Stimulated activated CD4-positive, alpha-beta T cell treated with anti-CD3 and anti-CD28 coated beads, Interleukin-2, amount 100 ng/mL, for 4 hours (primary cell): ENCODE data around the gene CHRDL2.
"Not testable (repeated sequence)": the region's sequence is repeated elsewhere in the genome, so short reads cannot be mapped to it uniquely, and the experiment has no call there.

ENCODE experiments used
- DNase-seq: peaks from one replicate; pipeline ENCODE4 v3.0.0-alpha.2; 2020; ENCODE audit warnings: low read depth

Gene CHRDL2

DNA sequence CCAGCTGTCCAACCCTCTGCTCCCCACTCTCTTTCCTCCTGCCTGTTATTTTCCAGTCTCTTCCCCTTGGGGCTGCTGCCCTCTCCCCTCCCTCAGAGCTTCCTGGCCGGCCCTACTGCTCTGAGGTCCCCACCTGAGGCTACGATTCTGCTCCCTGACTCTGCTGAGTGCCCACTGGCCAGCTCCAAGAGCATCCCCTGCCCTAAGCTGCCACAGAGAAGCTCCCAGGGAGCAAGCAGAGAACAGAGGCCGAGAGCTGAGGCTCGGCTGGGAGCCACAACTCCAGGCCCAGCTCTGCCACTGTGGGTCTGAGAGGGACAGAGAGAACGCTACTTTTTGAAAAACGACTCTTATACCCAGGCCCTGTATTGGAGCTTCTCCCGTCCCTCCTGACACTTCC is 61.1 kb downstream of the CHRDL2 start:
- no peak for DNase-seq

DNA sequence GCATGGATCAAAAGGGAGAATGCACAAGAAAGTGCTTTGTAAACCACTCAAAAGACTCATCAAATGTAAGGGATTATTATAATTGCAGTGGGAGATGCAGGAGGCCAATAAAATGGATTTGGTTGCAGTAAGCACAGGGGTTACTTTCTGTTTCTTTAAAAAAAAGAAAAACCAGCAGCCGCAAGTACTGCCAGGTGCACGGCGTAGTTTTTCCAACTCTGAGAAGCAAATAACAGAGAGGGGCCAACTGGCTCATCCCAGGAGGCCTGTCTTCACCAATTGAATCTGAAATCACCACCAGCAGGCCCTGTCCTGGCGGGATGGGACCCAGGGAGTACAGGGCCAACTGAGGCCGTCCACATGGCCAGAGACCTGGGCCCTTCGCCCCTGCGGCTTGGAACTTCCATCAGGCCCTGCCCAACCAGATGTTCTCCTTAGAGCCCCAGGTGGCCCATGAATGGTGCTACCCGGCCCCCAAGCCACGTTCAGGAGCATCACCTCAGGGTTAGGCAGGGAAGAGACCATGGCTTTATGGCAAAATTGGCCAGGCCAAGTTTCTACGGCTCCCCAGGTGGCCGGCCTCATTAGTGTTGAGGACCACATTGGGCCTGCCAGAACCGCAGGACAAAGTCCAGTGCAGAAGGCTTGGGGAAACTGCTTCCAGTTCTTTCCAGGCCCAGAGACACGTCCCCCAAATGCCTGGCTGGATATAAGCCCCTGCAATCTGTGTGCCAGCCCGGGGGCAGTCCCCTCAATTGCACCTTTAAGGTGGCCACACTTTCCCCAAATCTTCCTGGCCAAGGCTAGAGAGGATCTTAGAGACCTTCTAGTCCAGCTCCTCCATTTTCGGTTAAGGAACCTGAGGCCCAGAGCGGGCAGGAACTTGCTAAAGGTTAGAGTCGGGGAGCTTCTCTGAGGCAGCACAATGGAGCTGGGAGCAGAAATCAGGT is 61.7 kb downstream of the CHRDL2 start:
- DNase-seq = no peak

GRCh38 chr11:74663315-74663714 is 67.9 kb downstream of the CHRDL2 start:
- DNase-seq = no peak

DNA sequence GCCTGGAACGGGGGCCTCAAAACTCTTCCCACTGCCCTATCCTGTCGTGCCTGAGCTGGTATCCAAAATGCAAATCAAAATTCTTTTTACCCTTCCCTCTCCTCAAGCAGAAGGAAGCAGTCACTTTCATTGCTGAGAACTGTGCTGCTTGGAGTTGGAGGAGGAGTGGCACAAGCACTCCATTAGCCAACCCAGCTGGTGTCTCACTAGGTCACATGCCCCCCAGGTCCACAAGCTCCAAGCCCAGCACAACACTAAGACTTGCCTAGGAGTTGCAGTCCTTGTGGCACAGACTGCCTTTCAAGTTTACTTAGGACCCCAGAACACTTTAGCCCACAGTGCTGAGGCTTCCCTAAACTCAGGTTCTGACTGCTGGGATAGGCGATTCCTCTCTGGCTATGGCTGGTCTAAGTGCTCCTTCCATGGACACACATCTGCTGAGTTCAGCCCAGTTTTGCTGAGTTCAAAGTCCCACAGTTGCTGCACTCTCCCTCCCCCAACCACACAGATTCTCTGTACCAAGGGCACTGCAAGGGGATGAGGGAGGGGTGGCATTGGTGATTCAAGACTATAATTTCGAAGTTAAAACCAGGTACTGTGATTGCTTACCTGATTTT is 68.6 kb downstream of the CHRDL2 start:
- no peak for DNase-seq

- not testable (repeated sequence) for DNase-seq
Measured at GRCh38 chr11:74659124-74659523, 72.1 kb downstream of the CHRDL2 start.

DNA sequence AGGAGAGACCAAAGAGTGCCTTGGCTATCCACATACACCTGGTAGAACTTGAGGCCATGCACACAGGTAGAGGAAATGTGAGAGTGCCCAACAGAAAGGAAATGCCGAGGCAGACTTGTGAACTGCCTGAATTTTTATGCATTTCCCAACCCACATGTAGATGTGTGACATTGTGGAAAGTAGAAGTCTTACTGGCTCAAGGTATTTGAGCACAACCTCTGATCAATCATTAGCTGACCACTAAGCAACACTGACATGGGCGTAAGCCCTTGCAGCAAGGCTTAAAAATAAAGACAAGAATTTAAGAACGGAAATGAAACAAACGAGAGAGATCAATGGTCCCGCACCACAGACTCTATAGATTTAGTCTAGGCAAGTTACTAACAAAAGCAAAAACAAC is 76.2 kb downstream of the CHRDL2 start:
- DNase-seq = no peak

- DNase-seq = no peak
Measured at GRCh38 chr11:74650498-74650897, 80.7 kb downstream of the CHRDL2 start.

- no peak for DNase-seq
Measured at GRCh38 chr11:74648894-74649293, 82.3 kb downstream of the CHRDL2 start.

GRCh38 chr11:74647831-74648230 is 83.4 kb downstream of the CHRDL2 start:
- no peak for DNase-seq

GRCh38 chr11:74647404-74647803 is 83.8 kb downstream of the CHRDL2 start:
- DNase-seq = no peak

DNA sequence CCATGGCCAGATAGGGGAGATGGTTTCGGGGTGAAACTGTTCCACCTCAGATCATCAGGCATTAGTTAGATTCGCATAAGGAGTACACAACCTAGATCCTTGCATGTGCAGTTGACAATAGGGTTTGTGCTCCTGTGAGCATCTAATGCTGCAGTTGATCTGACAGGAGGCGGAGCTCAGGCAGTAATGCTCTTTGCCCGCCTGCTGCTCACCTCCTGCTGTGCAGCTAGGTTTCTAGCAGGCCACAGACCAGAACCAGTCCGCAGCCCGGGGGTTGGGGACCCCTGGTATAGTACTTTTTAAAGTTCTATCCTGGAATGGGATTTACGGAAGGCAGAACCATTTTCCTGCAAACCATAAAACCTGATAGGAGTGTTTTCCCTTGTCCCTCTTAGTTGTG is 84.3 kb downstream of the CHRDL2 start:
- no peak for DNase-seq
